ENCODE data around the gene CARD8. TPM values are rescaled to one million over a fixed set of nuclear protein-coding genes. Genes with fewer than 3 reads are reported as not detected.

CARD8 gene
- total RNA-seq, 3 donors from 2014 or later, result 22.7 to 41.4 (median 28.8) TPM

GRCh38 chr19:48170817-48171347 lies 84.8 kb downstream of the CARD8 start:
- intact Hi-C loops (cut with DNase I, micrococcal nuclease), result no loop called here
- DNase-seq (peak in 2 of 3 donors; percentile 22 to 63), ATAC-seq (no peak)
- Histone ChIP-seq H3K36me3 (ENCODE audit: low read depth) (no peaks in the 10 kb centered on the region), H3K9me3 (no peaks in the 10 kb centered on the region), H3K4me1 (ENCODE audit: low read depth) (peaks cover 12% of the 10 kb centered on the region), H3K4me3 (peak overlapping the region; percentile 57)
- no peak for TF ChIP-seq CTCF (IDR thresholded peaks at IDR 0.05)

- Histone ChIP-seq H3K36me3 (ENCODE audit: low read depth) (no peaks in the 10 kb centered on the region), H3K9me3 (no peaks in the 10 kb centered on the region), H3K4me1 (ENCODE audit: low read depth) (peaks cover 12% of the 10 kb centered on the region), H3K4me3 (peak within 1 kb of the TSS; percentile 57)
- DNase-seq (peak; percentile 92 to 95 (median 95)), ATAC-seq (peak; percentile 94)
- TF ChIP-seq CTCF (IDR thresholded peaks at IDR 0.05), result peak; percentile 17
- intact Hi-C loops (cut with DNase I, micrococcal nuclease), result no loop called here
Measured at GRCh38 chr19:48169939-48170803, 85.5 kb downstream of the CARD8 start, which contains the start of the genes LIG1 and ZSWIM9. TSS of gene LIG1 (minus strand) at chr19:48170344. CDS start at chr19:48165566, 4,778 bp downstream. TSS of gene ZSWIM9 (plus strand) at chr19:48170680. CDS start at chr19:48171803, 1,123 bp downstream.

DNA sequence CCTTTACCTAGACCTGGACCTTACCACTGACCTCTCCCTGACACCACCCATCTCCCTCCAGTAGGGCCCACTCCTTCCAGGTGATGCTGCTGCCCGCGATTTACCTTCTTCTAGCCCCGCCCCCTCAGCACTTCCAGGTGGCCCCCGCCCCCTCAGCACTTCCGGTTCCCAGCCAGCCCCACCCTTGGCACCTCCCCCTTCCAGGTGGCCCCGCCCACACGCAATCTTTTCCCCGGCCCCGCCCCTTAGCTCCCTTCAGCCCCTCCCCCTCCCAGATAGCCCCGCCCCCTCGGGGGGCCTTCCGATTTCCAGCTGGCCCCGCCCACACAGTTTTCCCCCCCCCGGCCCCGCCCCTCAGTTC lies 86.2 kb downstream of the CARD8 start:
- DNase-seq, result peak; percentile 92 to 95 (median 94)
- peak; percentile 90 for ATAC-seq
- TF ChIP-seq CTCF (IDR thresholded peaks at IDR 0.05), result no peak
- no peaks in the 10 kb centered on the region for H3K36me3 ChIP-seq (ENCODE audit: low read depth)
- H3K4me3 ChIP-seq, result no peak overlapping the region
- intact Hi-C loops (cut with DNase I, micrococcal nuclease), result no loop called here
- peaks cover 12% of the 10 kb centered on the region for H3K4me1 ChIP-seq (ENCODE audit: low read depth)
- H3K9me3 ChIP-seq, result no peaks in the 10 kb centered on the region

GRCh38 chr19:48168689-48169088 lies 87.0 kb downstream of the CARD8 start:
- peaks cover 12% of the 10 kb centered on the region for H3K4me1 ChIP-seq (ENCODE audit: low read depth)
- H3K9me3 ChIP-seq, result no peaks in the 10 kb centered on the region
- intact Hi-C loops (cut with DNase I, micrococcal nuclease), result no loop called here
- no peaks in the 10 kb centered on the region for H3K36me3 ChIP-seq (ENCODE audit: low read depth)
- ATAC-seq (no peak), DNase-seq (no peak)
- TF ChIP-seq CTCF (IDR thresholded peaks at IDR 0.05), result no peak
- H3K4me3 ChIP-seq, result no peak overlapping the region

GRCh38 chr19:48158210-48158790 lies 97.4 kb downstream of the CARD8 start:
- ATAC-seq (no peak), DNase-seq (peak in 1 of 3 donors; percentile 9)
- Histone ChIP-seq H3K9me3 (no peaks in the 10 kb centered on the region), H3K36me3 (ENCODE audit: low read depth) (no peaks in the 10 kb centered on the region), H3K4me1 (ENCODE audit: low read depth) (no peaks in the 10 kb centered on the region), H3K4me3 (no peak overlapping the region)
- intact Hi-C loops (cut with DNase I, micrococcal nuclease), result no loop called here
- no peak for TF ChIP-seq CTCF (IDR thresholded peaks at IDR 0.05)

Other genes starting within 250 kb of the CARD8 start
- not detected for gene CABP5, start 211.8 kb downstream of the CARD8 start, total RNA-seq
- gene PLA2G4C, start 145.1 kb downstream of the CARD8 start, total RNA-seq, result 10 to 100 TPM in 1 of 3 donors, 1 to 10 TPM in 2; 5.0 to 13.1 (median 7.8) TPM
- gene LIG1, start 85.6 kb downstream of the CARD8 start, total RNA-seq, result 10 to 100 TPM; 16.0 to 42.7 (median 29.6) TPM
- gene ZSWIM9, start 85.2 kb downstream of the CARD8 start, total RNA-seq, result 10 to 100 TPM in 1 of 3 donors, 1 to 10 TPM in 2; 6.0 to 12.9 (median 8.7) TPM
- gene ZNF114, start 14.2 kb upstream of the CARD8 start, total RNA-seq, result under 1 TPM; 0.17 to 0.39 (median 0.22) TPM
- gene EMP3, start 69.6 kb upstream of the CARD8 start, total RNA-seq, result 100 to 1,000 TPM in 1 of 3 donors, 10 to 100 TPM in 2; 10.3 to 109 (median 36.2) TPM
- gene TMEM143, start 108.0 kb upstream of the CARD8 start, total RNA-seq, result 10 to 100 TPM; 13.2 to 14.5 (median 13.6) TPM
- gene SYNGR4, start 108.5 kb upstream of the CARD8 start, total RNA-seq, result under 1 TPM in 1 of 3 donors, not detected in 2; 0.41 TPM
- gene KDELR1, start 135.6 kb upstream of the CARD8 start, total RNA-seq, result 100 to 1,000 TPM; 144 to 214 (median 200) TPM
- under 1 TPM; 0.26 to 0.46 (median 0.35) TPM for gene GRIN2D, start 137.8 kb upstream of the CARD8 start, total RNA-seq
- gene GRWD1, start 190.1 kb upstream of the CARD8 start, total RNA-seq, result 10 to 100 TPM; 19.7 to 26.8 (median 24.3) TPM
- gene KCNJ14, start 199.7 kb upstream of the CARD8 start, total RNA-seq, result 1 to 10 TPM in 1 of 3 donors, under 1 TPM in 2; 0.46 to 1.3 (median 0.67) TPM
- gene CYTH2, start 213.5 kb upstream of the CARD8 start, total RNA-seq, result 10 to 100 TPM; 66.3 to 86.9 (median 69.3) TPM

Data from mucosa of descending colon (tissue), 3 donors.